ENCODE measurements around the gene SNX15.
A peak's percentile ranks its signal among the peaks of the same experiment; 100 is the strongest.

DNA sequence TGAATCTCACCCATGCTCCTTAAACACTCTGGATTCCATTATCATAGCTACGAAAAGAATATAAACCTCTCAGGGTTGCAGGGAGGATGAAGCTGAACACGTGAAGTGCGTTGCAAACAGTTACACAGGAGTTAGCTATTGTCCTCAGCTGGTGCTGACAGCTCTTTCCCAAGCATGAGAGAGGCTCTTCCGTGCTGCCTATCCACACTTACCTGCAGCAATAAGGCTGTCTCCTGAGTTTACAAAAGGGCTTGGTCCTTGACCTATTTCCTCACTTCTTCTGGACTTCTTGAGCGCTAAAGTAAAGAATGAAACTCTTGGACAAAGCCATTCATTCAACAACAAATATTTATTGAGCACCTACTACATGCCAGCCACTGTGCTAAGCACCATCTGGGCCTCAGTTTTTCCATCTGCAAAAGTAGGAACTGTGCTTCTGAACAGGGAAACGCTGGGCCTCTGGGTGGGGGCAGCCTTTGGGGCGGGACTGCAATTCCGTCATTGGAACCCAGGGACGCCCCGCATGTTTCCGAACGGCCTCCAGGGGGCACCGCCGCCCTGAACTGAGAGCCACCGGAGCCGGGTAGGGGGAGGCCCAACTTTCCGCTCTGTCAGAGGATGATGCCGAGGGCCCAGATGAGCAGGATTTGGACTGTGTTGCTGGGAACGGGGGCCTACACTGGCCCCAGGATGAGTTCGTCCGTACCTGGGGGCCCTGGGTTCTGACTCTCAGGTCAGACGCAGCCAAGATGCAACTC, 13.9 kb upstream of the SNX15 start:
- TF ChIP-seq POLR2A (IDR thresholded peaks at IDR 0.05) = peak; percentile 35 to 81 (median 74)
- TF ChIP-seq, protein P1, sequence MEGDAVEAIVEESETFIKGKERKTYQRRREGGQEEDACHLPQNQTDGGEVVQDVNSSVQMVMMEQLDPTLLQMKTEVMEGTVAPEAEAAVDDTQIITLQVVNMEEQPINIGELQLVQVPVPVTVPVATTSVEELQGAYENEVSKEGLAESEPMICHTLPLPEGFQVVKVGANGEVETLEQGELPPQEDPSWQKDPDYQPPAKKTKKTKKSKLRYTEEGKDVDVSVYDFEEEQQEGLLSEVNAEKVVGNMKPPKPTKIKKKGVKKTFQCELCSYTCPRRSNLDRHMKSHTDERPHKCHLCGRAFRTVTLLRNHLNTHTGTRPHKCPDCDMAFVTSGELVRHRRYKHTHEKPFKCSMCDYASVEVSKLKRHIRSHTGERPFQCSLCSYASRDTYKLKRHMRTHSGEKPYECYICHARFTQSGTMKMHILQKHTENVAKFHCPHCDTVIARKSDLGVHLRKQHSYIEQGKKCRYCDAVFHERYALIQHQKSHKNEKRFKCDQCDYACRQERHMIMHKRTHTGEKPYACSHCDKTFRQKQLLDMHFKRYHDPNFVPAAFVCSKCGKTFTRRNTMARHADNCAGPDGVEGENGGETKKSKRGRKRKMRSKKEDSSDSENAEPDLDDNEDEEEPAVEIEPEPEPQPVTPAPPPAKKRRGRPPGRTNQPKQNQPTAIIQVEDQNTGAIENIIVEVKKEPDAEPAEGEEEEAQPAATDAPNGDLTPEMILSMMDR (IDR thresholded peaks at IDR 0.05) = peak; percentile 73 to 93 (median 84)

Data from body of pancreas (tissue), 4 donors.